GM18499 (cell line): ENCODE data around the gene KIAA0753.

Source experiments
- ATAC-seq: cut with Tn5 transposase; IDR thresholded peaks from one replicate; pipeline ENCODE4 v1.9.1; 2021; ENCODE audit warnings: moderate number of reproducible peaks; ENCODE audit not compliant: insufficient read depth, unreplicated experiment

KIAA0753 gene

DNA sequence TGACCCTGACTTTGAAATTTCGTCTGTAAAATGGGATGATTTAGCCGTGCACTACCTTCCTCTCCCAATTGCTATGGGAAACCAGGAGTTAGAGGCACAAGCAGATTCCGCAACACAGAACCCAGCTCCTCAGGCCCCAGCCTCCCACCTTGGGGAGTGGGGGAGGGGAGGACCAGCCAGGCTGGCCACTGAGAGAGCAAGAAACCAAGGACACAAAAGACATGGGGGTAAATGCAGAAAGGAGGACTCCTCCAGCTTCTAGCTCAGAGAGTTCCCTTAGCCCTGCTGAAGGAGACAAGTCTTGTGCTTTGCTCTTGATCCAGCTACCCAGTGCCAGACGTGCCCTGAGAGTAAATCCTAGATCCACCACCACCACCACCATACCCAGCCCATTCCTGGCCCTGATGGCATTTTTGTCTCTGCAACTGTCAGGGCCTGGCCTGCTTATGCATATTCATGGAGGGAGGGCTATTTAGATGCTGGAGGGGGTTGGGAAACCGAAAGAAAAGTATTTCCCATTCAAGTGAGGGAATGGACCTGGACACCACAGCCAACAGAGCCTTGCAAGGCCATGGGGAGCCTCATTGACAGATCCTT lies 110.1 kb downstream of the KIAA0753 start:
- ATAC-seq: no peak

- no peak for ATAC-seq
Measured at GRCh38 chr17:6528557-6528956, 112.0 kb downstream of the KIAA0753 start.
